Measurements from ENCODE around the gene CC2D2B. TPM values are rescaled to one million over a fixed set of nuclear protein-coding genes. Genes with fewer than 3 reads are reported as not detected.
A peak's percentile ranks its signal among the peaks of the same experiment; 100 is the strongest.

The CC2D2B gene
- total and polyA plus RNA-seq, 2 of the 8 experiments (the other 6 are each of a cell fraction or from before 2014, with no cell fraction given), result 0.09 to 0.71 TPM

- H3K79me1 ChIP-seq (ENCODE audit: low read depth, low read length), result no peaks in the 10 kb centered on the region
- H3K27ac ChIP-seq (ENCODE audit: low read depth, low read length), result no peak overlapping the region
- 0 out of 2 replicates have a peak overlapping the region, but pooled peaks have one; percentile 18 for H2BK15ac ChIP-seq (ENCODE audit: low read length)
- DNase-seq (ENCODE audit: low read depth in 1 of 2, low spot score in 2 of 2), result peak in 1 of 2 experiments; percentile 52
- no peak overlapping the region for H4K91ac ChIP-seq (replicated peaks; ENCODE audit: insufficient read length, low read length)
- H3K4me3 ChIP-seq (ENCODE audit: extremely low read depth in 1 of 4, insufficient read depth in 2 of 4, low read depth in 3 of 4, low read length in 4 of 4), result no peak overlapping the region
- no peak overlapping the region for H3K4me2 ChIP-seq (ENCODE audit: insufficient read depth in 1 of 2, low read depth in 2 of 2, low read length in 2 of 2)
- ChIA-PET CTCF (ENCODE audit: partially characterized antibody) (interaction anchor here (0.9 to 3.0 kb wide), 5 partner anchors 9 to 119 kb away, joined by 3 to 22 read pairs (median 3); partner anchors contain the start of gene CCNJ), POLR2A (ENCODE audit: partially characterized antibody) (interaction anchor here (0.6 kb wide), 1 partner anchor 82 kb away, joined by 3 read pairs; no protein-coding TSS in a partner anchor)
- no peak overlapping the region for H4K8ac ChIP-seq (ENCODE audit: extremely low read depth, insufficient read depth, low read length)
- H3K36me3 ChIP-seq (ENCODE audit: control insufficient read depth in 2 of 4, insufficient read depth in 4 of 4, low read length in 3 of 4), result no peaks in the 10 kb centered on the region
- WGBS, 2 experiments (ENCODE audit: extremely low coverage in 1 of 2, insufficient coverage in 1 of 2, insufficient read length in 1 of 2, insufficient replicate concordance in 2 of 2, low coverage in 1 of 2, low lambda C conversion rate in 2 of 2, missing lambda C conversion rate in 1 of 2), result 76% methylated on average over 3 of the region's 3 CpGs; no CpG with 5 or more reads in 1 of the 2 experiments
- H3K23ac ChIP-seq (ENCODE audit: insufficient read length), result no peak overlapping the region
- H3K18ac ChIP-seq (ENCODE audit: extremely low read depth, low read length), result no peak overlapping the region
- no peak overlapping the region for H3K14ac ChIP-seq (ENCODE audit: insufficient read length)
- no peak overlapping the region for H3K56ac ChIP-seq (replicated peaks; ENCODE audit: insufficient read length, low read depth, low read length)
- H2BK120ac ChIP-seq (replicated peaks; ENCODE audit: low read depth, low read length), result no peak overlapping the region
- H4K20me1 ChIP-seq (replicated peaks in 1 of 2; ENCODE audit: control insufficient read depth in 1 of 2, insufficient read depth in 2 of 2, low read length in 2 of 2), result peaks cover 0 to 1% of the 10 kb centered on the region in 2 experiments
- FAIRE-seq, result peak; percentile 70
- no peak overlapping the region for H3K4ac ChIP-seq (replicated peaks; ENCODE audit: insufficient read length, low read depth, low read length)
- H3K23me2 ChIP-seq (ENCODE audit: low read depth, low read length), result no peaks in the 10 kb centered on the region
- H3K27me3 ChIP-seq (replicated peaks in 1 of 4; ENCODE audit: control insufficient read depth in 3 of 4, extremely low read depth in 1 of 4, insufficient read depth in 3 of 4, low read length in 3 of 4), result no peaks in the 10 kb centered on the region
- no peaks in the 10 kb centered on the region for H3K79me2 ChIP-seq (ENCODE audit: control insufficient read depth in 1 of 2, insufficient read depth in 2 of 2, low read length in 2 of 2)
- no peaks in the 10 kb centered on the region for H3K9me3 ChIP-seq (ENCODE audit: insufficient read depth in 2 of 2, low read depth in 1 of 2, low read length in 1 of 2)
- H3K4me1 ChIP-seq (replicated peaks in 1 of 4; ENCODE audit: control insufficient read depth in 3 of 4, insufficient read depth in 4 of 4, low read length in 3 of 4), result no peaks in the 10 kb centered on the region
- H2AFZ ChIP-seq (ENCODE audit: low read length), result no peak overlapping the region
- H2BK5ac ChIP-seq (ENCODE audit: low read depth, low read length), result no peak overlapping the region
- no peak overlapping the region for H2BK12ac ChIP-seq (ENCODE audit: low read depth, low read length)
- no peak overlapping the region for H4K5ac ChIP-seq (ENCODE audit: insufficient read length, low read depth, low read length)
- no peak overlapping the region for H2BK20ac ChIP-seq (ENCODE audit: low read length)
- H2AK5ac ChIP-seq (ENCODE audit: low read depth, low read length), result no peak overlapping the region
- no peak overlapping the region for H3K9ac ChIP-seq (replicated peaks in 1 of 4; ENCODE audit: extremely low read depth in 1 of 4, low read depth in 3 of 4, low read length in 3 of 4)
- TF ChIP-seq BACH1 (IDR thresholded peaks at IDR 0.05; ENCODE audit: low read length) (no peak), MAX (IDR thresholded peaks at IDR 0.05) (peak; percentile 53), SP1 (IDR thresholded peaks at IDR 0.05; ENCODE audit: low read depth, low read length) (no peak), YY1 (IDR thresholded peaks at IDR 0.05; ENCODE audit: low read depth, low read length) (peak; percentile 63; the same call in 1 of the 2 replicates), EGR1 (IDR thresholded peaks at IDR 0.05; ENCODE audit: borderline replicate concordance, low read depth, low read length) (no peak), NANOG (IDR thresholded peaks at IDR 0.05; ENCODE audit: insufficient read depth, low read depth, low read length, poor library complexity, severe bottlenecking) (no peak), CREB1 (IDR thresholded peaks at IDR 0.05) (0 out of 2 replicates have a peak, but pooled peaks have one; percentile 21), KDM4A (IDR thresholded peaks at IDR 0.05; ENCODE audit: low read depth, low read length, severe bottlenecking) (no peak), SP4 (IDR thresholded peaks at IDR 0.05; ENCODE audit: low read length) (no peak), RAD21 (IDR thresholded peaks at IDR 0.05 in 1 of 2, conservative IDR thresholded peaks at IDR 0.05 in 1 of 2; ENCODE audit: low read depth in 2 of 2, low read length in 2 of 2) (peak; percentile 24 to 45; a peak in 3 of 4 replicates)
- TF ChIP-seq, protein P1, sequence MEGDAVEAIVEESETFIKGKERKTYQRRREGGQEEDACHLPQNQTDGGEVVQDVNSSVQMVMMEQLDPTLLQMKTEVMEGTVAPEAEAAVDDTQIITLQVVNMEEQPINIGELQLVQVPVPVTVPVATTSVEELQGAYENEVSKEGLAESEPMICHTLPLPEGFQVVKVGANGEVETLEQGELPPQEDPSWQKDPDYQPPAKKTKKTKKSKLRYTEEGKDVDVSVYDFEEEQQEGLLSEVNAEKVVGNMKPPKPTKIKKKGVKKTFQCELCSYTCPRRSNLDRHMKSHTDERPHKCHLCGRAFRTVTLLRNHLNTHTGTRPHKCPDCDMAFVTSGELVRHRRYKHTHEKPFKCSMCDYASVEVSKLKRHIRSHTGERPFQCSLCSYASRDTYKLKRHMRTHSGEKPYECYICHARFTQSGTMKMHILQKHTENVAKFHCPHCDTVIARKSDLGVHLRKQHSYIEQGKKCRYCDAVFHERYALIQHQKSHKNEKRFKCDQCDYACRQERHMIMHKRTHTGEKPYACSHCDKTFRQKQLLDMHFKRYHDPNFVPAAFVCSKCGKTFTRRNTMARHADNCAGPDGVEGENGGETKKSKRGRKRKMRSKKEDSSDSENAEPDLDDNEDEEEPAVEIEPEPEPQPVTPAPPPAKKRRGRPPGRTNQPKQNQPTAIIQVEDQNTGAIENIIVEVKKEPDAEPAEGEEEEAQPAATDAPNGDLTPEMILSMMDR (IDR thresholded peaks at IDR 0.05; ENCODE audit: control extremely low read depth in 1 of 3, insufficient read depth in 1 of 3, low read depth in 1 of 3, low read length in 3 of 3), result peak; percentile 36 to 73 (median 41)
These were observed 117.8 kb downstream of the CC2D2B start for GRCh38 chr10:96025566-96025965.

All from H1 (cell line).